HG03159 (cell line): ENCODE measurements around the gene ARHGEF28.

Source experiments
- ATAC-seq: cut with Tn5 transposase; IDR thresholded peaks from one replicate; pipeline ENCODE4 v1.9.1; 2021; ENCODE audit warnings: mild to moderate bottlenecking, moderate library complexity; ENCODE audit not compliant: unreplicated experiment

Gene ARHGEF28

DNA sequence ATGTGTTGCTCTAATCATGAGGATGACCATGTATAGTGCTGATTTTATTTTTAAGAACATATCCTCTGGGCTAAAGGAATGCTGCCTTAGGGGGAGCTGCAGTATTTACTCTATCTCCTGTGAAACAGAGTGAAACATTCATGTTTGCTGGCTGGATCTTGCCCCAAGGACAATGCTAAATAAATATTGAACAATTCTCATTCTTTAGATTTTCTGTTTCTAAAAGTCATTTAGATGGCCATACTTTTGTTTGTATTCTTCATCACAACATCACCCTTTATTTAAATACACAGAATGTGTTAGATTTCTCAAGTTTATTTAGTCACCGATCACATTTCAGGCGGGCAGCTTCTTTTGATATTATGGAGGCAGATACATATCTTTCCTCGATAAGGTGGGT is 103.3 kb downstream of the ARHGEF28 start:
- no peak for ATAC-seq

DNA sequence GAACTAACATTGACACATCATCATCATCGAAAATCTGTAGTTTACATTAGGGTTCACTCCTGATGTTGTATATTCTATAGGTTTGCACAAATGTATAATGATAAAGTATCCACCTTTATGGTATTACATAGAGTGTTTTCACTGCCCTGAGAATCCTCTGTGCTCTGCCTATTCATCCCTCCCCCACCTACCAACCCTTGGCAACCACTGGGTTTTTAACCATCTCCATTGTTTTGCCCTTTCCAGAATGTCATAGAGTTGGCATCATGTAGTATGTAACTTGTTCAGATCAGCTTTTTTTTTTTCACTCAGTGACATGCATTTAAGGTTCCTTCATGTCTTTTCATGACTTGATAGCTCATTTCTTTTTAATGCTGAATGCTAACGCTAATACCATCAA is 106.0 kb downstream of the ARHGEF28 start:
- no peak for ATAC-seq

DNA sequence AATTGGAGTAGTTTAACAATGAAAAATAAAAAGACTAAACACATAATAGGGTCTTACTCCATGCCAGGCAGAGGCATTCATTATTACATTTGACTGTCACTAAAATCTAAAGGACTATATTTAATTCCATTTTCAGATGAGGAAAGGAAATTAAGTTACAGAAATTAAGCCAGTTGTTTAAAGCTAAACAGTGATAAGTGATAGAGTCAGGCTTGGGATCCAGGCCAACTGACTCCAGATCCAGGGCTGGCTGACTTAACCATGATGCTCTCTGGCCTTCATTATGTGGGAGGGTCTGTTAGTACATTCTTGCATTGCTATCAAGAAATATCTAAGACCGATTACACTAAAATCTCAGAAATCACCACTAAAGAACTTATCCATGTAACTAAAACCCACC is 107.2 kb downstream of the ARHGEF28 start:
- no peak for ATAC-seq

DNA sequence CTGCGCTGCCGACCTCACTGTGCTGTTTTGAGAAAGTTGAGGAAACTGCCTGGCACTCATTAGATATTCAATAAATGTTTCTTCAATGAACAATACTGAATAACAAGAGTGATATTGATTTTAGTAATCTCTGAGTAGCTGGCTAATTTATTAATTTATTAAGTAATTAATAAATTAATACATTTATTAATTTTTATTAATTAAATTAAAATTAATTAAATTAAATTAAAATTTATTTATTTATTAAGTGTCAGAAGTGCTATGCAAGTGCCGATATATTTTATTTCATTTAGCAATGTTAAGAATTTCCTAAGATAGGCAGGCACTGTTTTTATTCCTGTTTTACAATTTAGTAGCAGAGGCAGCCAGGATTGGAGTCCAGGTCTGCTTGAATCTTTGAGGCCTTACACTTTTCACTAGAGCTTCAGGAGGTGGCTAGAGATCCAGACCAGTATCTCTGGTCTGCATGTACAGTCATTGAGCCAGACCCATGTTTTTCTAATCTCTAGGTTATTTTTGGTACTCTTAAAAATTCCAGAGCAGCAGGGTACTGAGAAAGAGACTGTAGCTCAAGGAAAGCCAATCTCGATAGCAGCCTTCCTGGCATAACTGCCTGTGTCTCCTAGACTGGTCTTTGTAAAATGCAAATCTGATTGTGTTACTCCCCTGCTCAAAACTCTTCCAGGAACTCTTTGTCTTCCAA is 109.2 kb downstream of the ARHGEF28 start:
- ATAC-seq, result no peak

DNA sequence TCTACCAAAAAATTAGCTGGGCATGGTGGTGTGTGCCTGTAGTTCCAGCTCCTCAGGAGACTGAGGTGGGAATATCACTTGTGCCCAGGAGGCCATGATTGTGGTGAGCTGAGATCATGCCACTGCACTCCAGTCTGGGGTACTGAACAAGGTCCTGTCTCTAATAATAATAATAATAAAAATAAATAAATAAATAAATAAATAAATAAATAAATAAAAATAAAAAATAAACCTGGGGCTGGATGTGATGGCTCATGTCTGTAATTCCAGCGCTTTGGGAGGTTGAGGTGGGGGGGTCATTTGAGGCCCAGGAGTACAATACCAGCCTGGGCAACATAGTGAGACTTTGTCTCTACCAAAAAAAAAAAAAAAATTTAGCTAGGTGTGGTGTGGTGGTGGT is 113.7 kb downstream of the ARHGEF28 start:
- no peak for ATAC-seq

DNA sequence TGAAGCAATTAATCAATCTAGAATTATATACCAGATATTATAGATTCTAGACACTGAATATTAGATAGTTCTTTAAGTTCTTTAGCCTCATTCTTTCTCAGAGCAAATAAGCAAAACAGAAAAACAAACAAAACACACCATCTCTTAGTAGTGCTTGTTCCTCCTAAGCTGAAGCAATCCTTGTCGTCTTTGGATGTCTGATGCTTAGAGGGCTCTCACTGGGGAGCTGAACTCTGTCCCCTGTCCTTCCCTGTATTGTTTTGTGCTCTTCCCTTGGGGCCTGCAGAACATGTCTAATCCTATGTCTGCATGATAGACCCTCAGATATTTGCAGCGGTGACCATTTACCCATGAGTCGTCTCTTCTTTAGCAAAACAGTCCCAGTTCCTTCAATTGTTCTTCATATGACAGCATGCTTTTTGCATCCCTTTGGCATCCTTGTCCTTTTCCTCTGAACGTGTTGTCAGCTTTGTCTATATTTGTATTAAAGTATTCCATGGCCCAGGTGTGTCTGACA is 114.3 kb downstream of the ARHGEF28 start:
- no peak for ATAC-seq

DNA sequence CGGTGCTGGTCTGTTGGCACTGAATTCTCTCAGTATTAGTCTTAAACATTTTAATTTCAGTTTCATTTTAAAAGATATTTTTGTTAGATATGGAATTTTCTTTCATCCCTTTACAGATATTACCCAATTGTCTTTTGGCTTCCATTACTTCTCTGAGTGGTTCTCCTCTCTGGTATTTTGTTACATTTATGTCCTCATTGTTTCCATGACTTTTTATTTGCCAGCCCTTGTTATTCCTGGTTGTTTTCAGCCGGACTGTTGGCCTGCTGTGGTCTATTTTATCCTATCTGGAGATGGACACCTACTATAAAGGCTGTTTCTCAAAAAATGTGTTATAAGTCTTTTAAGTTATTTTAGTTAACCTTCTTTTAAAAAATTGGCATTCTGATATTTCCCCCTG is 117.2 kb downstream of the ARHGEF28 start:
- no peak for ATAC-seq

DNA sequence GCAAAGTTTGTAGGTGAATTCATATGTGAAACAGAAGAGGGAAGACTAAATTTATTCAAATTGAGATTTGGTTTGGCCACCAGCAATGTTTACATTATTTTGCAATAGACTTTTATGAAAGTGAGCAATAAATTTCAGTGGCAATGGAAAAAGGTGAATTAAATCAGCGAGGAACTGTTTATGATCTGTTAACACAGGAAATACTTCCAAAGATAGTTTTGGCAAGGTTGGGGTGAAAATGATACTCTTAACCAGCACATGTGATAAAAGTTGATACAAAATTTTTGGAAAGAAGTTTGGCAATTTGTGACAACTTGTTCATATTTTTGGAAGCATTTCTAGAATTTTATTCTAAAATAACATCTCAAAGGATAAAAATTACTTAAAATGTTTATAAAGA is 119.8 kb downstream of the ARHGEF28 start:
- ATAC-seq, result no peak

DNA sequence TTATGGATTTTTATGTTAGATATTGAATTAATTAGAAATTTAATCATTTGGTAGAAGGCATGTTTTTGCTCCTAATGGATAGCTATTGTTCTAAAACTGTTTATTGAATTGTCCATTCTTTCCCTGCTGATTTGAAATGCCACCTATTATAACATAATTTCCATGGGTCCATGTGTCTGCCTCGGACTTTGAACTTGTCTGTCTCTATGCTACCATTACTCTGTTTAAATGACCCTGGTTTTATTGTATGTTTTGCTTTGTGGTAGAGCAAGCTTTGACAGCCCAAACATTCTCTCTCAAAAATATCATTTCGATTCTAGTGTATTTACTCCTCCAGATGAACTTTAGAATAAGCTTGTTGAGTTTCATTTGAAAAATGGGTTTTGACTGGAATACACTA is 120.6 kb downstream of the ARHGEF28 start:
- no peak for ATAC-seq

DNA sequence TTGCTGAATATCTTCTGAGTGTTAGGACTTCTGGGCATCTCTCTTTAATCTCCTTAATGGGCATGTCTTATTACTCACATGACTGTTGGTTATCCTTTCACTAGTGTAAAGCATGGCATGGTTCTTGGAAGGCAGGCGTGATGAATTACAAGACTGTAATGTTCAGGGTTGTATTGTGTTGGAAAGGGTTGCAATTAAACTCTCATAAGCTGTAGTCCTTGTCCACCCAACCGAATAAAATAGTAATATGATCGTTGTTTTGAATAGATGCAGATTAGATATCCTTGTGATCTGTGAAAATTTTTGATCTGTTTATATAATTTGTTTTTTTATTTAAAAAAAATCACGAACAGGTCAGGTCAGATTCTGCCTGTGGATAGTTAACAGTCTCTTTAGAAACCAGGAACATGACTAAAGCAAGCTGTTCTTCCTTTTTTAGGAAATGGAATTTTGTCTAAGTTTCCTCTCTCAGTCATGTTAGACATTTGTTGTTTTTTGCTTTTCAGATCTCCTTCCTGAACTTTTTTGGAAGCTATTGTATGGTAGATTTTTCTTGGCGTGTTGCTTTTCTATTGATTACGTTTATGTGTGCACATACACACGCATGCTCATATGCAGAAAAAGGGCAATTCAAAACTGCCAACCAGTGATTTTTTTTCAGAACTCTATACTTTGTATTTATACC is 121.8 kb downstream of the ARHGEF28 start:
- no peak for ATAC-seq

DNA sequence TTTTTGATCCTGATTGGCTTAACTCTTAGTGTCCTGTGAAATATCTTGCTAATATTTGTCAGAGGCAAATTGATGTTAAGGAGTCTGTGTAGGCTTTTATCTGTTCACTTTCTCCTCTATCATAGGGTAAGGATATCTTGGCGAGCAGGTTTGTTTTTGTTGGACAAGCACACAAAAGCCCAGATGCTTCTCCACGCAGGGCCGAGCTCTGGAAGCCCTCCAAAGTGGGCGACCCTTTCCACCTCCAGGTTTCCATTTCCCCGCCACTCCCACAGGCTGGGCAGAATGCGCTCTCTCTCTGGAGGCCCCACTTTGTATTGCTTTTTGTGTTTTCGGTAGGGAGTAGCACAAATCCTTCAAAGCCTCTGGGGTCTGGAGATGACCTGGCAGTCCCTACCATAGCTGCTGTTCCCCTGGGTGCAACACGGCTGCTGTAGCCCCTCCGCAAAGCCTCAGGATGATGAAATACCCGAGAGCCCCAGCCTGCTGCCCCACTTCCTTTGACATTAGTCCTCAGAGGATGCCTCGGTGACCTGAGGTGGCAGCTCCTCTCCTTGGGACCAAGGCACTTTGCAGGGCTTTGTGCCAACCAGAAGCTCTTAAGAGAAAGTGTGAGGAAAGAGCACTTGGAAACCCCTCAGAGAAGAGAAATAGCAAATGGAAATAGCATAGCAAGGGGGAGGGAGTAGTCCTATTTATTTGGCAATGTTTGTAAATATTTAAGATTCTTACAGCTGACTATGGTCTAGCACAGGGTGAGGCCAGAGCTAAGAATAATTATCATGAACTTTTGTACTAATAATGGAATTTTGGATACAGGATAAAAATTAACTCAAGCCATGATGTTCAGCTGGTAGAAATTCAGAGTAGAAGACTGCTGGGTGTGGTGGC is 122.8 kb downstream of the ARHGEF28 start:
- ATAC-seq, result no peak

DNA sequence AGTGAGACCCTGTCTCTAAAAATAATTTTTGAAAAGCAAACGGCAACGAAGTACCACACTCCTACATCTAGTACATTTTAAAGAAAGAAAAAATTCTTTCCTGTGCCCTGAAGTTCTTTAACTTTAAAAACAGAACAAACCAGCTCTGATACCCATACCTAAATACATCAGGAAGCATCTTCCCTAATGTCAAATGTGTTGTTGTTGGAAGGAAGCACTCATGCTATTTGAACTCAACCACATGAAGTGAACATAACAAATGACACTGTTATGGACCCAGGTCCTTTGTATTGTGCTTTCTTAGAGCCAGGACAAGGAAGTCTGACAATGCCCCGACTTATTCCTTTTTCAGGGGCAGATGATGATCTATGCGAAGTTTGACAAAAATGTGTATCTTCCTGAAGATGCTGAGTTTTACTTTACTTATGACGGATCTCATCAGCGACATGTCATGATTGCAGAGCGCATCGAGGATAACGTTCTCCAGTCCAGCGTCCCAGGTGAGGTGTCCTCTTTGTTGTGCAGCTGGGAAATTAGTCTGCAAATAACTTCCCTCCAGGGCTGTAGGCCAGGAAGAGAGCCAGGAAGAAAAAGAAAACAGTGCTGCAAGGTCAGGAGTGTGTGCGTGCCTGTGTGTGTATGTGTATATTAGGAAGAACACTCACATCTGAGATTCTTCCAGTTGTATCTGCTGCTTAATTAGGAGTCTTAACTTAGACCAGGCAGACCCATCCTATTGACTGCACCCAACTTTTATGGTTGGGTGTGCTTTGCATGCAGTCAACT is 123.7 kb downstream of the ARHGEF28 start:
- ATAC-seq, result no peak

DNA sequence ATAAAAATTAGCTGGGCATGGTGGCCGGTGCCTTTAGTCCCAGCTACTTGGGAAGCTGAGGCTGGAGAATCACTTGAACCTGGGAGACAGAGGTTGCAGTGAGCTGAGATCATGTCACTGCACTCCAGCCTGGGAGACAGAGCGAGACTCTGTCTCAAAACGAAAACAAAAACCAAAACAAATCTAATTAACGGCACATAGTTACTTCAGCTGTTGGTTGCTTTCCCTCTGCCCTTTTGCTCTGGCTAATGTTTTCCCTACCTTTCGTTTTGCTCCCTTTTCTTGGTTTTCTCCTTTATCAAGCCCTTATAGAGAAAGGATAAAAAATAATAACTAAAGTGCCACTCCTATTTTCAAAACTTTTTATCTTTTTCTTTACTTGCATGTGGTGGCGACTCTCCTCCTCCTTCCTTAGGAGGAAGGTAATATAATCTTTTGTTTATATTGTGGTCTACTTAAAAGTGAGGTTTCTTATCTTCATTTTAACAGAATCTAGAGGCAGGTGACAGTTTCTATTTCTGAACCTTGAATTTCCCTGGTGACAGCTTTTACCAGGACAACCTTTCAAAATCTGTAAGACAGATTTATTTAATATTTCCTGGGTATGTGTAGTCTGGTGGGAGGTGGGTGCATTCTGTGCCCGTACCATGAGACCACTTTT is 125.4 kb downstream of the ARHGEF28 start:
- peak; percentile 67 for ATAC-seq

DNA sequence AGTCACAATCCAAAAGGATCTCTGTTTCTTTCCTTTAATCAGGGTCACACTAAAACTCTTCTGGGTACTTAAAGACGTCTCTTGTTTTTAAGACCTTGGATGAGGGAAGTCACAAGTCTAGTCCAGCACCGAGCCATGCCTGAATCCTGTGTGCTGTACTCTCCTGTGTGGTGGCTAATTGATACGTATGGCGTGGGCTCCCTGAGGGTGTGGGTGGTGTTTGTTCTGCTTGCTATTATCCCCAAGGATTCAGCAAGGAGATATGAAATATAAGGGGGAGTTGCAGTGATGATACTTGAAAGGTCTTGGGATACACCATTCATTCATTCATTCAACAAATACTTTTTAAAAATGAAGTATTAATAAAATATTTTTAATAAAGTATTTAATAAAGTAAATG is 128.3 kb downstream of the ARHGEF28 start:
- ATAC-seq, result no peak

DNA sequence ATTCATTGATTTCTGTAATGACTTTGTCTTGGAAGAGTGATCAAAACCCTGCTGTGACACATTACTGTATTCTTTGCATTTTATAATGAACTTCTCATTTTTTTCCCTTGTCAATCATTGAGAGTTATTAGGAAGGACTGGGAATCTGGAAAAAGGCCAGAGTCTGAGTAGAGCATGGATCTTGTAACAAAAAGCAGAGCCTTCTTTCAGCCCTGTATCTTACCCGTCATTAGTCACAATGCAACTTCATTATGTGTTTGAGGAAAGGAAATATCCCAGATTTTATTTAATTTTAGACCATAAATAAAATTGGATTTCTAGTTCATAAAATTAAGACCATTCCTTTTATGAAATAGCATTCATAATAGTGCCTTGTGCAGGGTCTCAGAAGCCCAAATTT is 131.4 kb downstream of the ARHGEF28 start:
- no peak for ATAC-seq

DNA sequence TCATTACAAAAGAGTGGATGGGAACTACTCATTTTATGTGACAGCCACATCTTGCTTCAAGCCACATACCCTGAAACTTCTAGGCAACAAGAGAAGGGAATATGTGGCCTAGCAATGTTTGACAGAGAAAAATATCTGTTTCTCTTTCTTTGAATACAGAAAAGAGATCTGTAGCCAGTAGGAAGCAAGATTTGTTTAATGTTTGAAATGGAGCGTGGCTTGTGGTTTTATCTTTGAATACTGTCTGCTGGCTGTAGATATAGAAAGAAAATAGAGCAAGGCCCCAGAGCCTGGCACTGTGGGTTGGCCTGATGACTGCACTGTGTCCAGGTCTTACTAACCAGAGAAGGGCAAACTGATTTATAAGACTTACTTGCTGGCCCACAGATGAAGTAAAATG is 133.8 kb downstream of the ARHGEF28 start:
- ATAC-seq, result no peak

DNA sequence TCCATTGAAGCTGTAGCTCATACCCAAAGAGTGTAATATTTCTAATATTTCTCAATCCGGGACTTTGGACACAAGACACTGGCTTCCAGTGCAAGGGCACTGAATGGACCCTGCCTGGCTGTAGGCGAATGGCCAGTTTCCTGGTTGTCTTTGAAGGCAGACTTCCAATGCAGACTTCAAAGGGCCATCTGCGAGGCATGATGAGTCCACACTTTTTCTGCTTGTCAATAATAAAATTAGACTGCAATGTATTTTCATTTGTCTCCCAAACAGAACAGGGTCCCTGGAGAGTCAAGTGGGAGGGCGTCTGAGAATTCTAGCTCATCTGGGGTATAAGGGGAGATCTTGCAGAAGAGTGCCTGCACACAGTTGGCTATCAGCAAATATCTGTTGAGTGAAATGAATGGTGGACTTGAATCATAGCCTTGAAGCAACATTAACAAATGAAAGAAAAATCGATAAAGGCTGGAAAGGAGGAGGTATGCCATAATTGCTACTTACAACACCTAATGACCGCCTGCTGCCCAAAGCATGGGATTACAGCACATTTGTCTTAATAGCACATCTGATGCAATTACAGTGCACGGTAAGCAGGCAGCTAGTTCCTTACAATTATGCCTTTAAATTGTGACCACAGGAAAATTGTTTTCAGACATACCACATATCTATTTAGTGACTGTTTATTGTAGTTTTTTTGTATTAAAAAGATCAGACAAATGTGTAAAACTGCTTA is 137.5 kb downstream of the ARHGEF28 start:
- ATAC-seq, result no peak

DNA sequence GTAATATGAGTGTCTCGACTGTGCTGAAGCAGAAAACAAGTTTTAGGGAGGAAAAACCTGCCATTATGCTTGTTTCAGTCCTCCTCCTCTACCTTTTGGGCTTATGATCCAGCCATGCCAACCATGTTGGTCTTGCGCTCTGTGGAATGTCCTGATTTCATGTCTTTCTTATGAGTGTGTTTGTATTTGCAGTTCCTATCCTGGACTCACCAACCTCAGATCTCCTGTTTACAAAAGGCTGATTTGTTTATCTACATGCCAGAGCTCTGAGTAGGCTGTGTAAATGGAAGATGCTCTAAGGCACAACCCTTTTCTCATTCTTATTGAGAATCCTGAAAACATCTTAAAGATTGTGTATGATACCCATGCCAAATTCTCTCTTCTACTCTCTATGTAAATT is 138.6 kb downstream of the ARHGEF28 start:
- no peak for ATAC-seq

DNA sequence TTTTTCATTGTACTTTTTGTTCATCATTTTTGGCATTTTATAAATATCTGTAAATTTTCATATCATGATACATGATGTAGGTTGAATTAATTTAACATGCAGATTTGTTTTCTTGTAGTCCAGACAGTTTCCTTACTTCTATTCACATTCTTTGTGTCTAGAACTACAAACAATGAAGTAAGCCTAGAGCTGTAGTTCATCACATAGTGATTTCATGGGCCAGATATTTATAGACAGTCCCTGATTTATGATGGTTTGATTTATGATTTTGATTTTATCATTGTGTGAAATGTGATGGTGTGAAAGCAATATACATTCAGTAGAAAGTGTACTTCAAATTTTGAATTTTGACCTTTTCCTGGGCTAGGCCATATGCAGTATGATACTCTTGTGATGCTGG is 139.0 kb downstream of the ARHGEF28 start:
- ATAC-seq, result no peak

DNA sequence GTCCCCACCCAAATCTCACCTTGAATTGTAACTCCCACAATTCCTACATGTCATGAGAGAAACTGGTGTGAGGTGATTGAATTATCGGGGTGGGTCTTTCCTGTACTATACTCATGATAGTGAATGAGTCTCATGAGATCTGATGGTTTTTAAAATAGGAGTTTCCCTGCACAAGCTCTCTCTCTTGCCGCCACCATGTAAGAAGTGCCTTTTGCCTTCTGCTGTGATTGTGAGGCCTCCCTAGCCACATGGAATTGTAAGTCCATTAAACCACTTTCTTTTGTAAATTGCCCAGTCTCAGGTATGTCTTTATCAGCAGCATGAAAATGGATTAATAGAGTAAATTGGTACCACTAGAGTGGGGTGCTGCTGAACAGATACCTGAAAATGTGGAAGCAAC is 140.9 kb downstream of the ARHGEF28 start:
- ATAC-seq, result no peak
